Measurements from ENCODE around the gene RIPPLY1. TPM values are rescaled to one million over a fixed set of nuclear protein-coding genes. Genes with fewer than 3 reads are reported as not detected.

The RIPPLY1 gene
- total and polyA plus RNA-seq, 8 donors = 0.28 to 0.40 (median 0.36) TPM; not detected in 2

DNA sequence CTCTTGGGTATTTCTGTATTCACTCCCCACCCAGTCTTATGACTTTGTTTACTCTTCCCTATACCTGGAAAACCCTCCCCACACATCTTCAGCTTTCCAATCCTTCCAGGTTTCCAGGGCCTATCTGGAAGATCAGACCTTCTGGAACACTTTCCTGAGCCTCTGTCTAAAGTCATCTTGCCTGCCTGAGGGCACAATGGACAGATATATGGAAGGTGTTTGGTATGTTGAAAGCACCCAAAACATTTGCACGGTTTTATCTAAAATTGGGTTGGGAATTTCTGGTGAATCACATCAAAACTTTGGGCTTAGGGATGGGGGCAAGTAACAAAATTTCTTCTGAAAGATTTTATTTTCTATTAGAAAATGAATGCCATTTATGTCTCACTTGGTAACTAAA, 33.1 kb upstream of the RIPPLY1 start:
- Histone ChIP-seq H3K27me3 (peaks cover 0 to 5% of the 10 kb centered on the region in 2 donors), H3K4me3 (no peak overlapping the region), H3K36me3 (no peaks in the 10 kb centered on the region), H3K9me3 (no peaks in the 10 kb centered on the region), H3K27ac (no peak overlapping the region), H3K4me1 (peaks cover 0 to 4% of the 10 kb centered on the region in 2 donors)
- intact Hi-C loops (cut with DNase I) = no loop called here
- ATAC-seq (no peak), DNase-seq (no peak)
- TF ChIP-seq, protein P1, sequence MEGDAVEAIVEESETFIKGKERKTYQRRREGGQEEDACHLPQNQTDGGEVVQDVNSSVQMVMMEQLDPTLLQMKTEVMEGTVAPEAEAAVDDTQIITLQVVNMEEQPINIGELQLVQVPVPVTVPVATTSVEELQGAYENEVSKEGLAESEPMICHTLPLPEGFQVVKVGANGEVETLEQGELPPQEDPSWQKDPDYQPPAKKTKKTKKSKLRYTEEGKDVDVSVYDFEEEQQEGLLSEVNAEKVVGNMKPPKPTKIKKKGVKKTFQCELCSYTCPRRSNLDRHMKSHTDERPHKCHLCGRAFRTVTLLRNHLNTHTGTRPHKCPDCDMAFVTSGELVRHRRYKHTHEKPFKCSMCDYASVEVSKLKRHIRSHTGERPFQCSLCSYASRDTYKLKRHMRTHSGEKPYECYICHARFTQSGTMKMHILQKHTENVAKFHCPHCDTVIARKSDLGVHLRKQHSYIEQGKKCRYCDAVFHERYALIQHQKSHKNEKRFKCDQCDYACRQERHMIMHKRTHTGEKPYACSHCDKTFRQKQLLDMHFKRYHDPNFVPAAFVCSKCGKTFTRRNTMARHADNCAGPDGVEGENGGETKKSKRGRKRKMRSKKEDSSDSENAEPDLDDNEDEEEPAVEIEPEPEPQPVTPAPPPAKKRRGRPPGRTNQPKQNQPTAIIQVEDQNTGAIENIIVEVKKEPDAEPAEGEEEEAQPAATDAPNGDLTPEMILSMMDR (IDR thresholded peaks at IDR 0.05) = no peak

DNA sequence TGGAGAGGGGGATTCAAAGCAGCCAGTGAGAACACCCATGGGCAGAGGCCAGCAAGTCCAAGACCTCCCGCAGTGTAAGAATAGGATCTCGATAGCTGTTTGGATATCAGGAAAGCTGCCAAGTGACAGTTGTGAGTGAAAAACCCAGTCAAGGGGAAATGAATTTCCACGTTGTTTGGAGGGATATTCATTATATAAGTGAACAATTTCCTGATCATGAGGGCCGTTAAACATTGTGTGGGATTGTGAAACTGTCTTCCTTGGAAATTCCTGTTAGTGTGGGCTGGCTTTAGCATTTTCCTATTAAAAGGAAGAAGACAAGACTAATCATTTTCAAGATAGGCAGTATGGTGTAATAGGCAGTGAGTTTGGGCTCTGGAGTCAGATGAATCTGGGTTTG, 32.0 kb upstream of the RIPPLY1 start:
- DNase-seq = no peak
- intact Hi-C loops (cut with DNase I) = no loop called here
- TF ChIP-seq, protein P1 (IDR thresholded peaks at IDR 0.05) = no peak
- Histone ChIP-seq H3K4me1 (peaks cover 0 to 4% of the 10 kb centered on the region in 2 donors), H3K27ac (no peak overlapping the region), H3K9me3 (no peaks in the 10 kb centered on the region), H3K27me3 (peaks cover 0 to 5% of the 10 kb centered on the region in 2 donors), H3K36me3 (no peaks in the 10 kb centered on the region), H3K4me3 (no peak overlapping the region)
- ATAC-seq = no peak

DNA sequence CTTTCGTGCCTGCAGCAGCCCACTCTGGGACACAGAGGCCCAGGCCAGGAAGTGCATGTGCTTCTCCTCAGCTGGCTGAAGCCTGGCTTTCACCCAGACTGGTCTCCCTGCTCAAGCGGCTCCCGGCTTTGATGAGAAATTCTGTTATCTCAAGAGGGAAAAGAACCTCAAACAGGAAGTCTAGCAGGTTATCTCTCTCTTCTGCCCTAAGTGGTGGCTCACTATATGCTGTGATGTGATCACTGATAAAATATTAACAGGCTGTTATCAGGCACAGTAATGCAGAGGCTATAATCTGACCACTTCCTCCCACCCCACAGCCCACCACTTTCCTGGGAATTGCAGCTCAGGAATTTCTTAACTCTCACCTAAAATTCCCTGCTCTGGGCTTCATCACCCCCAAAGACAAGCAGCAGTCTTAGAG, 30.4 kb upstream of the RIPPLY1 start:
- peaks cover 0 to 4% of the 10 kb centered on the region in 2 donors for H3K4me1 ChIP-seq
- no peak overlapping the region for H3K27ac ChIP-seq
- no peaks in the 10 kb centered on the region for H3K36me3 ChIP-seq
- no peaks in the 10 kb centered on the region for H3K9me3 ChIP-seq
- ATAC-seq = peak; percentile 71
- intact Hi-C loops (cut with DNase I) = no loop called here
- no peak overlapping the region for H3K4me3 ChIP-seq
- TF ChIP-seq, protein P1 (IDR thresholded peaks at IDR 0.05) = no peak
- peaks cover 0 to 5% of the 10 kb centered on the region in 2 donors for H3K27me3 ChIP-seq
- peak in 2 of 4 donors; percentile 55 to 58 for DNase-seq

DNA sequence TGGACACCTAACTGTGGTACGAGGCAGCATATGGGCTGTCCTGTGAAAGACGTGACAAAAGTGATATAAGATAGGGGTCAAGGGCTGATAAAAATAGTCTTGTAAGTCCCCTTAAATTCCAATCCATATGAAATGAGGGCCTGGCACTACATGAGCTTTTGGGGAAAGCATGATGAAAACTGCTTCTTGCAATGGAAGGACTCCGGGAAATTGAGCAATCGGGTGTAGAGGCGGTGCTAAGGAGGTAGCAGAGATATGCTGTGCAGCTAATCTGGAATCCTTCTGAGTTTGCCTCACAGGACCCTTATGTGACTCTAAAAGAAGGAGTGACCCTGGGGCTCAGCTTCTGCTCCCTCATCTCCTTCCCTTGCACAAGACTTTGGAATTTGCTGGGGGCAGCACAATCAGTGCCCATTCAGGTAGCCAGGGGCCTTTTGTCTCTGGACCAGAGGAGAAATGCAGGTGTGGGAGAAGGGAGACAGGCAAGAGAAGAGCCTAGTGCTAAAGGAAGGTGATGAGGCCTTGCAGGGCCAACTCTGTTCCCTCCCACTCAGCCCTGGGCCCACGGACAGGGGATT, 29.9 kb upstream of the RIPPLY1 start:
- no peak overlapping the region for H3K27ac ChIP-seq
- DNase-seq = no peak
- H3K4me1 ChIP-seq = peaks cover 0 to 4% of the 10 kb centered on the region in 2 donors

DNA sequence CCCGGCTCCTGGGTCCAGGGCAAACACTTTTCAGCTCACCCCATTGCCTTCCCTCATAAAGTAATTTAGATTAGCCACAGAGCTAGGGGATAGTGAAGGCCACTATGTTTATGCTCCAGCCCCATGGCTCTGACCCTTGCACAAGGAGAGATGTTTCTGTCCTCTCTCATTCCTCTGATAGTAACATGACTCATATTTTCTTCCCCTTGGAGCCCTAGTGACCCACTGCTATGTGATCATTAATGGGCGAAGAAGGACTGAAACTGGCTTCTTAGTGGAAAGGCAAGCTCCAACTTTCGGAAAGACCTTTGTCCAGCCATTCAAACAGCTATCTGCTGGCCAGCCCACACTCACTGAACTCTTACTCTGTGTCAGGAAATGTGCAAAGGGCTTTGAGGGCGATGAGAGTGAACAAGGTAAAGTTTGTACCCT, 29.4 kb upstream of the RIPPLY1 start:
- Histone ChIP-seq H3K4me1 (peaks cover 0 to 4% of the 10 kb centered on the region in 2 donors), H3K36me3 (no peaks in the 10 kb centered on the region), H3K27me3 (peaks cover 0 to 5% of the 10 kb centered on the region in 2 donors), H3K27ac (no peak overlapping the region), H3K4me3 (no peak overlapping the region), H3K9me3 (no peaks in the 10 kb centered on the region)
- DNase-seq (no peak), ATAC-seq (peak; percentile 7)
- TF ChIP-seq, protein P1 (IDR thresholded peaks at IDR 0.05) = no peak
- intact Hi-C loops (cut with DNase I) = no loop called here

More for the DNA sequence above, 29.9 kb upstream of the RIPPLY1 start:
- Histone ChIP-seq H3K27me3 (peaks cover 0 to 5% of the 10 kb centered on the region in 2 donors), H3K4me3 (no peak overlapping the region), H3K36me3 (no peaks in the 10 kb centered on the region), H3K9me3 (no peaks in the 10 kb centered on the region)
- ATAC-seq = peak; percentile 65
- intact Hi-C loops (cut with DNase I) = no loop called here
- TF ChIP-seq, protein P1 (IDR thresholded peaks at IDR 0.05) = no peak
